Stimulated activated CD4-positive, alpha-beta T cell treated with anti-CD3 and anti-CD28 coated beads, TNF-alpha, amount 100 ng/mL, for 1 hour (primary cell): ENCODE data around the gene MLF2.
A peak's percentile ranks its signal among the peaks of the same experiment; 100 is the strongest.
"Not testable (repeated sequence)": the region's sequence is repeated elsewhere in the genome, so short reads cannot be mapped to it uniquely, and the experiment has no call there.

Experiments
- DNase-seq, 3 donors: peaks; one replicate each; pipeline ENCODE4 v3.0.0-alpha.2; 2020; ENCODE audit warnings: low read depth in 3 of 3, low spot score in 1 of 3

The MLF2 gene

DNA sequence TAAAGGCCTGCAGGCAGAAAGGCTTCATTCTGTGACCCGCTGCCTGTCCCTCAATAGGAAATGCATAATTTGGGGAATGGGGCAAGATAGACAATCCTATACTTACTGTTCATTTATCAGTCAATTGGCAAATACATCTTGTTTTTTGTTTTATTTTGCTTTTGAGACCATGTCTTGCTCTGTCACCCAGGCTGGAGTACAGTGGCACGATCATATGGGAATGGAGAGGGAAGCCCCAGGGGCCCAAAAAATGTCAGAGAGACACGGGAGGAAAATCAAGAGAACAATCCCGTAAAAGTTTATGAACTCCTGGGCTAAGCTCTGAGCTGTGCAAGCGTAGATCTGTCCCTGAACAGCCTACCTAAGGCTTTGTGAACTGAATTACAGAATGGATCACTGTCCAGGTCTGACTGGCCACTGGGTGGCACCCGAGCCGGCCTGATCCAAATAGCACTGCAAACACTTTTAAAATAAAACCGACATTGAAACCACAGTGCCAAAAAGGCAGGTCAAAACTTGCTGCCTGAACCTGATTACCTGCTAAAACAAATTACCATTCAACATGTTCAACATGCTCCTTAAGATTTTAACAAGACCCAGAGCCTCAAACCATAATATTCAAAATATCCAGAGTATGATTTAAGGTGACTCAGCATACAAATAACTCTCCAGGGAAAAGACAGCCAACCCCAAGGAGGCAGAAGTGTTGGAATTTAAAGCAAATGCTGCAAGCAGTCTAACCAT lies 17.3 kb downstream of the MLF2 start:
- DNase-seq = no peak

GRCh38 chr12:6734506-6735387 lies 18.2 kb downstream of the MLF2 start:
- no peak for DNase-seq

- no peak for DNase-seq
Measured at GRCh38 chr12:6730169-6730568, 22.8 kb downstream of the MLF2 start.

DNA sequence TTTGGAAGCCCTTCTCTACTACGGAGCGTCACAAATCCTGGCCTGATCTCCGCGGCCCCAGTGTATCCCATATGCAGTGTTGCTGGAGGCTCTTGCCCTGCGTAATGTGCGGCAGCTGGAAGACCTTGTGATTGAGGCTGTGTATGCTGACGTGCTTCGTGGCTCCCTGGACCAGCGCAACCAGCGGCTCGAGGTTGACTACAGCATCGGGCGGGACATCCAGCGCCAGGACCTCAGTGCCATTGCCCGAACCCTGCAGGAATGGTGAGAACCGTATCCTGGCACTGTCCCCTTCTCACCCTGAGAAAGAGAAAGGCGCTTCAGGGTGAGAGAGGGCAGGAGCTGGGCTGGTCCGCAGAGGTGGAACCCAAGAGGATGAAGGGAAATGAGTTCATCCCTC lies 23.8 kb downstream of the MLF2 start:
- DNase-seq = no peak

DNA sequence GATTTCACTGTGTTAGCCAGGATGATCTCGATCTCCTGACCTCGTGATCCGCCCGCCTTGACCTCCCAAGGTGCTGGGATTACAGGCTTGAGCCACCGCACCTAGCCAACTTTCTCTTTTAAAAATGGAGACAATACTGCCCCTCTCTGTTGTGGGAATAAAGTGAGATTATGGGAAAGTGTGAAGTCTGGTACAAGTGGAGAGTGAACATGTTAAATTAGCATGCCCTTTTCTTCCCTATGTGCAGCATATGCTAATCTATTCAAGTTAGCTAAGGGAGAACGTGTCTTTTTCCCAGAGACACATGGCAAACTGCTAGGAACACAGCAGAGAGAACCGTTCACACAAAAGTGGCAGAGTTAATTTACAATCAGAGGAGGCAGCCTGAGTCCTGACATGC lies 27.6 kb downstream of the MLF2 start:
- no peak for DNase-seq

DNA sequence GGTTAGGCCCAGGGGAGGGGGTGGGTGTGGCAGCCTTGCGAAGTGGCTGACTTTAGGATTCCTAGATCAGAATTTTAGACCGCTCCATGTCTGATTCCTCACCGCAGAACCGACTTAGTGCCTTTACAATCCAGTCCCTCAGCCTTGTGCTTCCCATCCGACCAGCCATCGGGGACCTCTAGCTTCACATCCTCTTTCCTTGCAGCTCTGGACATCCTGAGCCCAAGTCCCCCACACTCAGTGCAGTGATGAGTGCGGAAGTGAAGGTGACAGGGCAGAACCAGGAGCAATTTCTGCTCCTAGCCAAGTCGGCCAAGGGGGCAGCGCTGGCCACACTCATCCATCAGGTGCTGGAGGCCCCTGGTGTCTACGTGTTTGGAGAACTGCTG lies 28.5 kb downstream of the MLF2 start:
- no peak for DNase-seq

DNA sequence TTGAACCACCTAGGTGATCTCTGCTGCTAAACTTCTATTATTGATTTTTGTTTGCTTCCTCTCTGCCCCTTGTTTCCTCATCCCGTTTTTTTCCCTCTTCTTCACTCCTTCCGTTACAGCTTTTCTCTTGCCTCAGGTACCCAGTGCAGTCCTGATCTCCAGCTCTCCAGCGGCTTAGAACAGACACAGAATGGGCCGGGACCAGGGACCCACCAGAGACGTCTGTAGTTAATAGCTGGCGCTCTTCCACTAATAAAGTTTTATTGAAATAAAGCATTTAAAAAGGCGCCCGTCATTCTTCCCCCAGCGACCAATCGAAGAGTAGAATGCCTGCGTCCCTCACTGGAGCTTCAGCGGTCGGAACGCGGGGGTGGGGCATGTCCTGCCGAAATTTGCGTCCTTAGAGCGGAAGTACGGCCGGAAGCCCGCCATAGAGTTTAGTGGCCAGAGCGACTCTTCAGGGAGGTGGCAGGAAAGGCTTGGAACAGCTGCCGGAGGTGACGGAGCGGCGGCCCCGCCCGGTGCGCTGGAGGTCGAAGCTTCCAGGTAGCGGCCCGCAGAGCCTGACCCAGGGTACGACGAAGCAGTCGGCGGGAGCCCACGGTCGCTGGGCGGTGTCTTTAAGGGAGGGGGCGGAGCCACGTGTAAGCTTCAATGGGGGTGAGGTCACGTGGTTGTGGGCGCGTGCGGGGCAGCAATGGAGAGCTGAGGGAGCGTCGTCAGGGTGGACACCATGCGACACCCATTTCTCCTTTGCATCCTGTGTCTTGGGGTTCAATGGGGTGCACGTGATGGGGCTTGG lies 29.1 kb downstream of the MLF2 start, which contains the start of gene COPS7A:
Gene COPS7A (plus strand): TSS at position 440 of the 802 bp plus-strand sequence. CDS start 611 bp downstream, outside the sequence.
- DNase-seq = peak; percentile 82 to 92 (median 83)

GRCh38 chr12:6722863-6723262 lies 30.1 kb downstream of the MLF2 start:
- no peak for DNase-seq

- no peak for DNase-seq
Measured at GRCh38 chr12:6716874-6717437, 36.0 kb downstream of the MLF2 start.

- DNase-seq = not testable (repeated sequence)
Measured at GRCh38 chr12:6716031-6716873, 36.7 kb downstream of the MLF2 start.

- no peak for DNase-seq
Measured at GRCh38 chr12:6708960-6709394, 44.0 kb downstream of the MLF2 start.

DNA sequence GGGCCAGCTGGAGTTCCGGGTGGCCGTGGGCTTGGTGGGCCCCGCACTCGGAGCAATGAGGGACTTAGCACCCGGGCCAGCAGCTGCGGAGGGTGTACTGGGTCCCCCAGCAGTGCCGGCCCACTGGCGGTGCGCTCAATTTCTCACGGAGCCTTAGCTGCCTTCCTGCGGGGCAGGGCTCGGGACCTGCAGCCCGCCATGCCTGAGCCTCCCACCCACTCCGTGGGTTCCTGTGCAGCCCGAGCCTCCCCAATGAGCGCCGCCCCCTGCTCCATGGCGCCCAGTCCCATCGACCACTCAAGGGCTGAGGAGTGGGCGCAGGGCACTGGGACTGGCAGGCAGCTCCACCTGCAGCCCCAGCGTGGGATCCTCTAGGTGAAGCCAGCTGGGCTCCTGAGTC lies 44.6 kb downstream of the MLF2 start:
- not testable (repeated sequence) for DNase-seq

DNA sequence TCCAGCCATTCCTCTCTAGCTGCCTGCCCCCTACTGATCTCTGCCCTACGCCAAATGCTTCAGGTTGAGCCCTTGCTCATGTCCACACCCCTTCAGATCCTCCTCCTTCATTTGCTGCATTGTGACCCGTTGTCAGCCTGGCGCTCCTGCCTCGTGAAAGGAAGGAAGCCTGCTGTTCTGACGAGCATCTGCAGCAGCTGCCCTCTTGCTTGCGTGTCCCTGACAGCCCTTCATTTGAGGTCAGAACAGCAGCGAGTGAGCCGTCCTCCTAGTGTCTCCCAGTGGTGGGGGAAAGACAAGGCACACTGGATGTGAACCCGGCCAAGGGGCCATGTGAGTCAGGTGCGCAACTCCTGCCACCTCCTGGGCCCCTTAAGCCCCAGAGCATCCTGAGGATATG lies 49.3 kb downstream of the MLF2 start:
- no peak for DNase-seq

DNA sequence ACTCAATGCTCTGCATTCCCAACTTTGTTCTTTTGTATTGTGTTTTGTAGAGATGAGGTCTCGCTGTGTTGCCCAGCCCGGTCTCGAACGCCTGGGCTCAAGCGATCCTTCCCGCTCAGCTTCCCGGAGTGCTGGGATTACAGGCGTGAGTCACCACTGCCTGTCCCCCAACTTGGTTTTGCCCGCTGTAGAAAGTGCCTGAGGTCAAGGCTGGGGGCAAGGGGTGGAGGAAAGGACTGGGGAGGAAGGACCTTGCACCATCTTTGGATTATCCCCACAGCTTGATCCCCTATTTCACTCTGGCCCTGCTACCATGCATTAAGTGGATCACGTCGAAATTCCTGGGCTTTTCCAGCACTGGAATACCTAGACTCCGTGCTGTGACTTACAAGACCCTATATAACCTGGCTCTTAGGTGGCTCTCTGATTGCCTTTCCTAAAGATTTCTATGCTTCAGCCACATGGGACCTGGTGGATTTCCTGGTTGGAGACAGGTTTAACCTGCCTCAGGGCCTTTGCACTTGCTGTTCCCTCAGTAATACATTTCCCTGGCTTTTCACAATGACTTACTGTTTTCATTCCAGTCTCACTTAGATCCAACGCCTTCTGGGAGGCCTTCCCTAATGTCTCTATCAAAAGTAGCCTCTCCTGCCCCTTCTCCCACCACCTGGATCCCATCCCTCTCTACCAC lies 51.7 kb downstream of the MLF2 start:
- DNase-seq = no peak

DNA sequence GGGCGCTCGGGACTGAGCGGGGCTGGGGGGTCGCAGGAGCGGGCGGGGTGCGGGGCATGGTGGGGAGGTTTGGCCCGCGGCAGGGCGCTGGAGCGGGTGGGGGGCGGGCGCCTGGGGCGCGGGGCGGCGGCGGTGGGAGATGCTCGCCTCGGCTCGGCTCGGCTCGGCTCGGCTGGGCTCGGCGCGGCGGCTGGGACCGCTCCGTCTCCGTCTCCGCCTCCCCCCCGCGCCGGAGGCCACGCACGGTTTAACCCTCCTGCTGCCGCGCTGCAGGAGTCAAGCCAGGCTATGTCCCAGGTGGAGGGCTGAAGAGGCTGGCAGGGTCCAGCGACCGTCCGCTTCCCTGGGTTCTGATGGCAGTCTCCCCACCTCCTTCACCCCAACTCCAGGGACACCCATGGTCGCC lies 52.3 kb downstream of the MLF2 start, which contains the start of gene PIANP:
Gene PIANP (minus strand): TSS at position 170 of the 406 bp plus-strand sequence. CDS start 2,754 bp downstream, outside the sequence.
- DNase-seq = peak in 1 of 3 donors; percentile 36

DNA sequence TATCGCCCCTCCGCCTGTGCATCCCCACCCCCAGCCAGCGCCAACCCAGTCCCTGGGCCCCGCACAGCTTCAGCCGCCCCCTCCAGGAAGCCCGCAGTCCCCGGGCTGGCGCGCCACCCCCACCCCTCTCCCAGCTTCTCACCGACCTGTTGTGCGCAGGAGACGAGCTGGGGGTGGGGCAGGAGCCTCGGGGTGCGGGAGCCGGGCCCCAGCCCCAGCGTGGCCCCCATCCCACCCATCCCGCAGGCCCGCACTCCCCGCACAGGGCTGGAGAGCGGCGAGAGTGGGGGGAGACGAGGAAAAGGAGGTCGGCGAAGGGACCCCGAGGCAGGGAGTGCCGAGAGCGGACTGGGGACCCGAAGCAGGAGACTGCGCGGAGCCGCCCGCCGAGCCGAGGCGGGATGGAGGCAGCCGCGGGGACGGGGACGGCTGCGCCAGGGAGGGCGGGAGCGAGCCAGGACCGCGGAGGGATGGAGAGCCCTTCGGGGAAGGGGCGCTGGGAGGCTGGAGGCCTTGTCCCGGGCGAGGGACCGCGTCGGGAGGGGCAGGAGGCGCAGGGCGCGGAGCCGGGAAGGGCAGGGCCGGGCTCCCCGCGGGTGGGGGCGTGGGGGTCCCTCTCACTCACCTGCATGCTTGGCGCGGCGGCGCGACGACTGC lies 52.8 kb downstream of the MLF2 start:
- DNase-seq = no peak

DNA sequence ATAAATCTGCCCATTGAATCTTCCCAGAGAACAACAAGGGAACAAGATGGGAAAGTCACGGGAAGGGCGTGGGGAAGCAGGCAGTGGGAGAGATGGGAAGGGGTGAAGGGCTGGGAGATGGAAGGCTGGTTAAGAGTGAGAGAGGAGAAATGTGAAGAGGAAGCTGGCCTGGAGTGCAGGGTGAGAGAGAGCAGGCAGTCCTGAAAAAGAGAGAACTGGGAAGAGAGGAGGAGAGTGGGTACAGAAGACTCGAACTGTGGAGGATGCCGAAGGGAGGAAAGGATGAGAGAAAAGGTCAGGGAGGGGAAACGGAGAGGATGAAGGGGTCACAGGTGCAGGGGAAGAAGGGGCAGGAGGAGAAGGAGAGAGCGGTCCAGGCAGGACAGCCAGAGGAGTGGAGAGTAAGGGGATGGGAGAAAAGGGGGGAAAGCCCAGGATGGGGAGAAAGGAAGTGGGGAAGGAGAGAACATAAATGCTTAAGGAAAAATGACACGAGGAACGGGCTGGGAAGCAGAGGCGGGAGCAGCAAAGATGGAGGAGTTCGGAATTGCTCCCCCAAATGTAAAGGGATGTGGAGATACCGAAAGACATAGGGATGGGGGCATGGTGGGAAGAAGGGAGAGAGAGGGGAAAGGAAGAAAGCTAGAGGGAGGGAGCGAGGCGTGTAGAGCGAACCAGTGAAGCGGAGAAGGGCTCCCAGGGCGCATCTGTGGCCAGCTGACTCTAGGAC lies 53.5 kb downstream of the MLF2 start:
- DNase-seq = no peak

GRCh38 chr12:6698352-6699046 lies 54.4 kb downstream of the MLF2 start:
- no peak for DNase-seq
